H1 (cell line): ENCODE data around the gene TCFL5. TPM values are rescaled to one million over a fixed set of nuclear protein-coding genes. Genes with fewer than 3 reads are reported as not detected.

Experiments used
- CTCF ChIA-PET: fragments of 300-600 bp; sonication (Branson Sonifier 250); formaldehyde crosslinking; loops from one replicate; lab custom pipeline; 2021; ENCODE audit not compliant: partially characterized antibody; lab: Charles Lee
- POLR2A ChIA-PET: fragments of 300-600 bp; sonication (Branson Sonifier 250); formaldehyde crosslinking; loops from one replicate; lab custom pipeline; 2021; ENCODE audit warnings: inconsistent platforms; ENCODE audit not compliant: partially characterized antibody; lab: Charles Lee
- DNase-seq, 2 experiments: peaks; one replicate each; pipeline versions ENCODE4 v3.0.0 to v3.0.0-alpha.2; 2010 to 2022; ENCODE audit warnings: low spot score in 2 of 2, low read depth in 1 of 2, mixed read lengths in 1 of 2
- FAIRE-seq: peaks from 2 replicates; lab custom pipeline; 2011; peaks lifted over from hg19 to GRCh38; lab: Jason Lieb, UNC
- H2AFZ ChIP-seq: 2 replicates; pipeline ENCODE4 v1.8.1; 2012; ENCODE audit warnings: low read length, inconsistent platforms
- H2AK5ac ChIP-seq: 2 replicates; pipeline ENCODE4 v1.6.1; 2013; ENCODE audit warnings: low read depth, low read length
- H2BK120ac ChIP-seq: replicated peaks from 2 replicates; pipeline ENCODE3; 2013; ENCODE audit warnings: low read depth, low read length, inconsistent platforms
- H2BK12ac ChIP-seq: 2 replicates; pipeline ENCODE4 v1.6.1; 2013; ENCODE audit warnings: low read depth, low read length
- H2BK15ac ChIP-seq: 2 replicates; pipeline ENCODE4 v1.6.1; 2013; ENCODE audit warnings: low read length
- H2BK20ac ChIP-seq: 2 replicates; pipeline ENCODE4 v1.6.1; 2013; ENCODE audit warnings: low read length
- H2BK5ac ChIP-seq: 2 replicates; pipeline ENCODE4 v1.6.1; 2013; ENCODE audit warnings: low read depth, low read length
- H3K14ac ChIP-seq: 2 replicates; pipeline ENCODE4 v1.6.1; 2013; ENCODE audit warnings: inconsistent platforms; ENCODE audit not compliant: insufficient read length
- H3K18ac ChIP-seq: 2 replicates; pipeline ENCODE4 v1.6.1; 2013; ENCODE audit warnings: low read length; ENCODE audit errors: extremely low read depth
- H3K23ac ChIP-seq: 2 replicates; pipeline ENCODE4 v1.6.1; 2013; ENCODE audit warnings: inconsistent platforms; ENCODE audit not compliant: insufficient read length
- H3K23me2 ChIP-seq: 2 replicates; pipeline ENCODE4 v1.6.1; 2013; ENCODE audit warnings: low read depth, low read length
- H3K27ac ChIP-seq: 2 replicates; pipeline ENCODE4 v1.6.1; 2011; ENCODE audit warnings: low read depth, low read length, inconsistent platforms
- H3K27me3 ChIP-seq, 4 experiments: replicated peaks in 1 of 4; 1 replicate in 1 of 4; 2 replicates in 3 of 4; pipeline versions ENCODE4 v1.6.1 to v1.8.1; 2011 to 2013; ENCODE audit warnings: low read length in 3 of 4, mild to moderate bottlenecking in 3 of 4, inconsistent platforms in 2 of 4, mixed read lengths in 2 of 4, moderate library complexity in 1 of 4; ENCODE audit not compliant: control insufficient read depth in 3 of 4, insufficient read depth in 3 of 4; ENCODE audit errors: extremely low read depth in 1 of 4
- H3K36me3 ChIP-seq, 4 experiments: 2 replicates each; pipeline versions ENCODE4 v1.6.1 to v1.8.1; 2011 to 2013; ENCODE audit warnings: mild to moderate bottlenecking in 4 of 4, low read length in 3 of 4, moderate library complexity in 2 of 4, control low read depth in 1 of 4, inconsistent platforms in 1 of 4; ENCODE audit not compliant: insufficient read depth in 4 of 4, control insufficient read depth in 2 of 4
- H3K4ac ChIP-seq: replicated peaks from 2 replicates; pipeline ENCODE3; 2013; ENCODE audit warnings: low read length, low read depth, mixed read lengths, inconsistent platforms; ENCODE audit not compliant: insufficient read length
- H3K4me1 ChIP-seq, 4 experiments: replicated peaks in 1 of 4; 1 replicate in 1 of 4; 2 replicates in 3 of 4; pipeline versions ENCODE4 v1.6.1 to v1.8.1; 2011 to 2013; ENCODE audit warnings: low read length in 3 of 4, inconsistent platforms in 2 of 4, mixed read lengths in 1 of 4; ENCODE audit not compliant: insufficient read depth in 4 of 4, control insufficient read depth in 3 of 4
- H3K4me2 ChIP-seq, 2 experiments: 2 replicates each; pipeline versions ENCODE4 v1.6.1 to v1.8.1; 2011 to 2013; ENCODE audit warnings: low read depth in 2 of 2, low read length in 2 of 2, control low read depth in 1 of 2, inconsistent platforms in 1 of 2, mild to moderate bottlenecking in 1 of 2; ENCODE audit not compliant: insufficient read depth in 1 of 2
- H3K4me3 ChIP-seq, 4 experiments: fragments of 200-600, 300-600 bp in 1 of 4; sonication (generic), shearing (Covaris generic), sonication (Bioruptor Twin) in 1 of 4; 2 replicates each; pipeline versions ENCODE4 v1.5.1 to v1.8.1; 2011 to 2016; ENCODE audit warnings: low read length in 4 of 4, low read depth in 3 of 4, control low read depth in 2 of 4, inconsistent platforms in 2 of 4, mild to moderate bottlenecking in 2 of 4, mixed read lengths in 1 of 4, moderate library complexity in 1 of 4; ENCODE audit not compliant: insufficient read depth in 2 of 4; ENCODE audit errors: extremely low read depth in 1 of 4
- H3K56ac ChIP-seq: replicated peaks from 2 replicates; pipeline ENCODE3; 2013; ENCODE audit warnings: low read depth, mild to moderate bottlenecking, mixed read lengths, low read length, inconsistent platforms; ENCODE audit not compliant: insufficient read length
- H3K79me1 ChIP-seq: 2 replicates; pipeline ENCODE4 v1.6.1; 2013; ENCODE audit warnings: low read depth, low read length, control low read depth
- H3K79me2 ChIP-seq, 2 experiments: 2 replicates each; pipeline versions ENCODE4 v1.6.1 to v1.8.1; 2012 to 2013; ENCODE audit warnings: low read length in 2 of 2, mild to moderate bottlenecking in 2 of 2, inconsistent platforms in 1 of 2; ENCODE audit not compliant: insufficient read depth in 2 of 2, control insufficient read depth in 1 of 2
- H3K9ac ChIP-seq, 4 experiments: replicated peaks in 1 of 4; 1 replicate in 1 of 4; 2 replicates in 3 of 4; pipeline versions ENCODE4 v1.6.1 to v1.8.1; 2011 to 2013; ENCODE audit warnings: low read depth in 3 of 4, low read length in 3 of 4, control low read depth in 2 of 4, mild to moderate bottlenecking in 2 of 4, moderate library complexity in 2 of 4, inconsistent platforms in 1 of 4; ENCODE audit errors: extremely low read depth in 1 of 4
- H3K9me3 ChIP-seq, 2 experiments: 2 replicates each; pipeline versions ENCODE4 v1.6.1 to v1.8.1; 2012 to 2013; ENCODE audit warnings: mild to moderate bottlenecking in 2 of 2, moderate library complexity in 2 of 2, control low read depth in 1 of 2, inconsistent platforms in 1 of 2, low read depth in 1 of 2, low read length in 1 of 2, mixed read lengths in 1 of 2; ENCODE audit not compliant: insufficient read depth in 2 of 2
- H4K20me1 ChIP-seq, 2 experiments: replicated peaks in 1 of 2; 2 replicates each; pipeline versions ENCODE3 to v1.8.1; 2011 to 2013; ENCODE audit warnings: inconsistent platforms in 2 of 2, low read length in 2 of 2, mild to moderate bottlenecking in 1 of 2; ENCODE audit not compliant: insufficient read depth in 2 of 2, control insufficient read depth in 1 of 2
- H4K5ac ChIP-seq: 2 replicates; pipeline ENCODE4 v1.6.1; 2013; ENCODE audit warnings: low read length, low read depth, mixed read lengths, inconsistent platforms; ENCODE audit not compliant: insufficient read length
- H4K8ac ChIP-seq: 2 replicates; pipeline ENCODE4 v1.8.0; 2013; ENCODE audit warnings: mild to moderate bottlenecking, moderate library complexity, low read length, inconsistent platforms; ENCODE audit not compliant: insufficient read depth; ENCODE audit errors: extremely low read depth
- H4K91ac ChIP-seq: replicated peaks from 2 replicates; pipeline ENCODE3; 2013; ENCODE audit warnings: low read length, mixed read lengths, inconsistent platforms; ENCODE audit not compliant: insufficient read length
- ATF3 ChIP-seq: IDR thresholded peaks from 2 replicates; pipeline ENCODE4 v1.6.1; 2011; ENCODE audit warnings: low read depth, mild to moderate bottlenecking, low read length; ENCODE audit not compliant: insufficient read depth
- CTBP2 ChIP-seq: IDR thresholded peaks from 2 replicates; pipeline ENCODE4 v1.7.0; 2011; ENCODE audit warnings: borderline replicate concordance, mild to moderate bottlenecking, moderate library complexity, mixed read lengths, low read length; ENCODE audit not compliant: insufficient read depth, insufficient read length
- RXRA ChIP-seq: IDR thresholded peaks from 2 replicates; pipeline ENCODE4 v1.6.1; 2011; ENCODE audit warnings: low read depth, mild to moderate bottlenecking, low read length, moderate library complexity; ENCODE audit not compliant: insufficient read depth
- WGBS, 2 experiments: shearing (Covaris generic) in 1 of 2; methylation state at CpG; one replicate each; pipeline versions ENCODE4 v1.1.6 to v1.1.7; 2013 to 2015; ENCODE audit warnings: low lambda C conversion rate in 2 of 2, mixed read lengths in 2 of 2, inconsistent platforms in 1 of 2, low coverage in 1 of 2, missing lambda C conversion rate in 1 of 2; ENCODE audit not compliant: insufficient replicate concordance in 2 of 2, insufficient coverage in 1 of 2, insufficient read length in 1 of 2; ENCODE audit errors: extremely low coverage in 1 of 2, missing lambda C conversion rate in 1 of 2; 5-methylcytosine and 5-hydroxymethylcytosine counted together
- polyA plus RNA-seq, 7 experiments: library from polyadenylated mRNA; depleted of rRNA in 3 of 7; stranded (reverse) in 5 of 7; unstranded in 2 of 7; fragments of >200 nt in 5 of 7; fragments of 200-250 nt in 2 of 7; gene quantifications; 1 replicate in 5 of 7; 2 replicates in 1 of 7; 4 replicates in 1 of 7; pipeline versions ENCODE4 v1.2.1 to v1.2.3, GENCODE V29; 2011 to 2013; ENCODE audit warnings: missing spikeins in 2 of 7, mixed read lengths in 2 of 7
- total RNA-seq: library from RNA; stranded (reverse); fragmentation: NEBNext Ultra II Directional; extraction: Animal tissue kit (Norgen Biotek cat#: 25700); gene quantifications from 2 replicates; pipeline ENCODE4 v1.2.1, GENCODE V29; 2021

TCFL5 gene
- total and polyA plus RNA-seq, 2 of the 8 experiments (the other 6 are each of a cell fraction or from before 2014, with no cell fraction given), result 6.2 to 15.0 TPM

GRCh38 chr20:62876902-62877816 is 15.5 kb upstream of the TCFL5 start:
- Histone ChIP-seq H3K23me2 (no peaks in the 10 kb centered on the region; the same call in 1 of the 2 replicates), H3K4ac (no peak overlapping the region), H2BK15ac (no peak overlapping the region), H3K79me2 (no peaks in the 10 kb centered on the region), H2AK5ac (no peak overlapping the region), H2BK12ac (no peak overlapping the region; the same call in 1 of the 2 replicates), H3K4me1 (peaks cover 0 to 3% (median 0%) of the 10 kb centered on the region in 4 experiments; a peak in 3 of 7 replicates), H4K20me1 (peaks cover 2% of the 10 kb centered on the region in 2 experiments), H3K36me3 (0 out of 8 replicates have a peak, but pooled peaks cover 0 to 3% (median 0%) of the 10 kb centered on the region in 4 experiments), H3K56ac (no peak overlapping the region), H3K79me1 (no peaks in the 10 kb centered on the region), H3K14ac (no peak overlapping the region), H3K9ac (no peak overlapping the region), H3K27me3 (no peaks in the 10 kb centered on the region), H3K9me3 (no peaks in the 10 kb centered on the region; a peak in 1 of 4 replicates), H2AFZ (no peak overlapping the region), H4K91ac (no peak overlapping the region), H3K4me3 (no peak overlapping the region), H2BK5ac (peak overlapping the region; percentile 61; the same call in 1 of the 2 replicates), H3K27ac (no peak overlapping the region), H4K5ac (no peak overlapping the region), H3K4me2 (no peak overlapping the region), H3K18ac (peak overlapping the region; percentile 48), H4K8ac (peak overlapping the region; percentile 28; the same call in 1 of the 2 replicates), H3K23ac (no peak overlapping the region), H2BK120ac (no peak overlapping the region), H2BK20ac (no peak overlapping the region)
- CTCF ChIA-PET, result interaction anchor here (0.8 to 3.2 kb wide), 11 partner anchors 10 to 377 kb away, joined by 3 to 25 read pairs (median 4); no protein-coding TSS in a partner anchor
- FAIRE-seq, result no peak
- POLR2A ChIA-PET, result interaction anchor here (0.8 to 4.1 kb wide), 9 partner anchors 9 to 50 kb away, joined by 3 to 35 read pairs (median 7); partner anchors contain the start of gene DIDO1
- TF ChIP-seq ATF3, result no peak
- TF ChIP-seq CTBP2, result no peak
- TF ChIP-seq RXRA, result no peak
- whole genome bisulfite sequencing, 2 experiments, result 93% methylated on average over 43 of the region's 48 CpGs; no CpG with 5 or more reads in 1 of the 2 experiments
- DNase-seq, result no peak
